Ascending aorta (tissue), 2 donors: Measurements from ENCODE around the gene MESD. TPM values are rescaled to one million over a fixed set of nuclear protein-coding genes. Genes with fewer than 3 reads are reported as not detected.
A peak's percentile ranks its signal among the peaks of the same experiment; 100 is the strongest.

ENCODE experiments used
- DNase-seq, 2 donors: peaks; one replicate each; pipeline ENCODE4 v3.0.0-alpha.2; 2019; ENCODE audit warnings: low spot score in 2 of 2
- H3K27ac ChIP-seq, 2 donors: fragments of 200-600 bp; sonication (generic); one replicate each; pipeline ENCODE4 v1.5.1; 2016 to 2017; ENCODE audit warnings: mild to moderate bottlenecking in 1 of 2
- H3K27me3 ChIP-seq: fragments of 200-600 bp; sonication (generic); one replicate; pipeline ENCODE4 v1.5.1; 2017
- H3K36me3 ChIP-seq, 2 donors: fragments of 200-600 bp; sonication (generic); one replicate each; pipeline ENCODE4 v1.5.1; 2016
- H3K4me1 ChIP-seq, 2 donors: fragments of 200-600 bp; sonication (generic); one replicate each; pipeline ENCODE4 v1.5.1; 2016 to 2017; ENCODE audit warnings: mild to moderate bottlenecking in 1 of 2
- H3K4me3 ChIP-seq, 2 donors: fragments of 200-600 bp; sonication (generic); one replicate each; pipeline ENCODE4 v1.5.1; 2016 to 2017; ENCODE audit warnings: mild to moderate bottlenecking in 1 of 2
- H3K9me3 ChIP-seq, 2 donors: fragments of 200-600 bp; sonication (generic); one replicate each; pipeline ENCODE4 v1.5.1; 2016
- intact Hi-C: fragments of 100-400 bp; cut with DNase I; formaldehyde crosslinking; loops from one replicate; pipeline ENCODE4 v1.15.1; 2023
- total RNA-seq: library from RNA; depleted of rRNA; stranded (reverse); fragments of >200 nt; gene quantifications from one replicate; pipeline ENCODE4 v1.1.0, GENCODE V29; 2016
- TF ChIP-seq, protein P1 (sequence below), 3 experiments: fragments of 200-600 bp in 2 of 3; fragments of 450-650 bp in 1 of 3; sonication (generic) in 2 of 3; IDR thresholded peaks; one replicate each; pipeline ENCODE4 v1.5.1; 2016 to 2019; ENCODE audit warnings: antibody characterized with exemption in 3 of 3, mild to moderate bottlenecking in 1 of 3, moderate library complexity in 1 of 3

The MESD gene
- total RNA-seq, 1 donor from 2014 or later = 6.4 TPM

DNA sequence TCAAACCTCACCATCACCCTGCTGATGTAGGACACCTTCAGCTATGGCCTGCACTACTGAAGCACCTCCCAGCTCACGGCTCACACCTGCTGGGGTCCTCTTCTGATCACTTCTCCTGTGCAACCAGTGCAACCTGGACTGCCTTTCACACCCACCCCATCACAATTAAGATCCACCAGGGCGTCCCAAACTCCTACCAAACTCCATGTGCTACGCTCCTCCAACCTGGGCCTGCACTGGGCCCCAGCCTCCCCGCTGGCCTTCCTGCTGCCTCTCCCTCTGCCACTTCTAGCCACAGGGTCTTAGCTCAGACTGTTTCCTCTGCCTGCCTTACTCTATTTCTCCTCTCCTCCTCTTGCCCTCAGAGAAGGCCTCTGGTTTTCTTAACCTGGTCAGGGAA is 12.8 kb downstream of the MESD start:
- intact Hi-C loops = loop anchor here (10.0 kb wide), 1 partner anchor 482 kb away; no protein-coding TSS in a partner anchor
- peak overlapping the region; percentile 41 for H3K27ac ChIP-seq

DNA sequence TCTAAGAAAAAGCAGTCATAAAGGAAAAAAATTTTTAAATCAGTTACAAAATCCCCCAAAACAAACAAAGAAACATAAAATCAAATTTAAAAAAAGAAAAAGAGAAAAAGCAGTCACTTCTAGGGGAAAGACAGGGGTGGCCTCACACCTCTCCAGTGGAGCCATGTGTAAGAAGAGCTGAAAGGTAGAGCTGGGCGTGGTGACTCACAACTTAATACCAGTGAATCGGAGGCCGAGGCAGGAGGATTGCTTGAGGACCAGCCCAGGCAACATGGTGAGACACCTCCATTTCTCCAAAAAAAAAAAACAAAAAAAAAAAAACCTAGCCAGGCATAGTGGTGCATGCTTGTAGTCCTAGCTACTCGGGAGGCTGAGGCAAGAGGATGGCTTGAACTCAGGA is 14.7 kb downstream of the MESD start:
- Histone ChIP-seq H3K36me3 (peaks cover 4 to 10% of the 10 kb centered on the region in 2 donors), H3K4me1 (peaks cover 5 to 14% of the 10 kb centered on the region in 2 donors), H3K27ac (no peak overlapping the region), H3K9me3 (no peaks in the 10 kb centered on the region), H3K4me3 (no peak overlapping the region), H3K27me3 (no peaks in the 10 kb centered on the region)
- TF ChIP-seq, protein P1, sequence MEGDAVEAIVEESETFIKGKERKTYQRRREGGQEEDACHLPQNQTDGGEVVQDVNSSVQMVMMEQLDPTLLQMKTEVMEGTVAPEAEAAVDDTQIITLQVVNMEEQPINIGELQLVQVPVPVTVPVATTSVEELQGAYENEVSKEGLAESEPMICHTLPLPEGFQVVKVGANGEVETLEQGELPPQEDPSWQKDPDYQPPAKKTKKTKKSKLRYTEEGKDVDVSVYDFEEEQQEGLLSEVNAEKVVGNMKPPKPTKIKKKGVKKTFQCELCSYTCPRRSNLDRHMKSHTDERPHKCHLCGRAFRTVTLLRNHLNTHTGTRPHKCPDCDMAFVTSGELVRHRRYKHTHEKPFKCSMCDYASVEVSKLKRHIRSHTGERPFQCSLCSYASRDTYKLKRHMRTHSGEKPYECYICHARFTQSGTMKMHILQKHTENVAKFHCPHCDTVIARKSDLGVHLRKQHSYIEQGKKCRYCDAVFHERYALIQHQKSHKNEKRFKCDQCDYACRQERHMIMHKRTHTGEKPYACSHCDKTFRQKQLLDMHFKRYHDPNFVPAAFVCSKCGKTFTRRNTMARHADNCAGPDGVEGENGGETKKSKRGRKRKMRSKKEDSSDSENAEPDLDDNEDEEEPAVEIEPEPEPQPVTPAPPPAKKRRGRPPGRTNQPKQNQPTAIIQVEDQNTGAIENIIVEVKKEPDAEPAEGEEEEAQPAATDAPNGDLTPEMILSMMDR (IDR thresholded peaks at IDR 0.05) = no peak
- intact Hi-C loops = loop anchor here (5.0 to 10.0 kb wide), 2 partner anchors 480 to 518 kb away; no protein-coding TSS in a partner anchor
- DNase-seq = no peak

More for the DNA sequence above, 12.8 kb downstream of the MESD start:
- Histone ChIP-seq H3K4me3 (no peak overlapping the region), H3K4me1 (peaks cover 5 to 14% of the 10 kb centered on the region in 2 donors), H3K9me3 (no peaks in the 10 kb centered on the region), H3K36me3 (peaks cover 21% of the 10 kb centered on the region in 2 donors), H3K27me3 (no peaks in the 10 kb centered on the region)
- TF ChIP-seq, protein P1 (IDR thresholded peaks at IDR 0.05) = no peak
- DNase-seq = peak in 1 of 2 donors; percentile 54

DNA sequence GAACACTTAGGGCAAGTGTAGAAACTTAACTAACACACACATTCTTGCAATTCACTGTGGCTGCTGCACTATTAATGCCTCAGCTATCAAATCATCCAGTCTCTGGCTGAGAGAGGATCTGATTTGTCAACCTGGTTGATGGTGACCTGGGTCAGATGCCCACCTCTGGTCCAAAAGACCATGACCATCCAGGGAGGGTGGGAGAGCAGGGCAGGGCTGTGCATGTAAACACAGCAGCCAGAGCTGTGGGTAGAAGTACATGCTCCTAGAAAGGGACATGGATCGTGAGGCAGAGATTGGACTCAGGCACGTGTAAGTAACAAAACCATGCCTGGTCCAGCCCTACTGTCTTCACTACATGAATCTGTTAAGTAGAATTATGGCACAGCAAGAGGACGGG is 17.3 kb downstream of the MESD start:
- Histone ChIP-seq H3K36me3 (peaks cover 2 to 13% of the 10 kb centered on the region in 2 donors), H3K27ac (no peak overlapping the region), H3K9me3 (no peaks in the 10 kb centered on the region), H3K4me3 (no peak overlapping the region), H3K27me3 (no peaks in the 10 kb centered on the region), H3K4me1 (peaks cover 5 to 8% of the 10 kb centered on the region in 2 donors)
- intact Hi-C loops = loop anchor here (5.0 to 10.0 kb wide), 2 partner anchors 477 to 515 kb away; no protein-coding TSS in a partner anchor
- DNase-seq = peak in 1 of 2 donors; percentile 48
- TF ChIP-seq, protein P1 (IDR thresholded peaks at IDR 0.05) = no peak

DNA sequence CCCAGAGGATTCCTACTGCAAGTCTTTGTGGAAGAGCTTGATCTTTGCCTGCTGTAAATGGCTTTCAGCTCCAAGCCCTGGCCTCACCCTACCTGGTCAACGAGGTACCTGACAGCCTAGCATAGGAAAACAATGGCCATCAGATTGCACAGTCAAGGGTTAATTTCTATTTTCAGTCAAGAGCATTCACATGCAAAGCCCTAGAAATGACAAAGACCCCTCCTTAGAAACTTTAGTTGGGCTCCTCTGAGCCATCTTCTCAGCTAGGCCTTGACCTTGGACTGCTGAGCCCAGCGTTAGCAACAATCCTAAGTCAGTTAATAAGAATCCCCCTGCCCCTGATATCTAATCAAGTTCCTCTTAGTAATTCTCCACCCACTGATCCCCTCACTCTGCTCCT is 18.5 kb downstream of the MESD start:
- Histone ChIP-seq H3K9me3 (no peaks in the 10 kb centered on the region), H3K4me1 (peaks cover 0 to under 1% of the 10 kb centered on the region in 2 donors), H3K27ac (no peak overlapping the region), H3K4me3 (no peak overlapping the region), H3K27me3 (no peaks in the 10 kb centered on the region), H3K36me3 (peaks cover 2 to 13% of the 10 kb centered on the region in 2 donors)
- TF ChIP-seq, protein P1 (IDR thresholded peaks at IDR 0.05) = no peak
- no peak for DNase-seq
- intact Hi-C loops = loop anchor here (5.0 to 10.0 kb wide), 2 partner anchors 476 to 514 kb away; no protein-coding TSS in a partner anchor

DNA sequence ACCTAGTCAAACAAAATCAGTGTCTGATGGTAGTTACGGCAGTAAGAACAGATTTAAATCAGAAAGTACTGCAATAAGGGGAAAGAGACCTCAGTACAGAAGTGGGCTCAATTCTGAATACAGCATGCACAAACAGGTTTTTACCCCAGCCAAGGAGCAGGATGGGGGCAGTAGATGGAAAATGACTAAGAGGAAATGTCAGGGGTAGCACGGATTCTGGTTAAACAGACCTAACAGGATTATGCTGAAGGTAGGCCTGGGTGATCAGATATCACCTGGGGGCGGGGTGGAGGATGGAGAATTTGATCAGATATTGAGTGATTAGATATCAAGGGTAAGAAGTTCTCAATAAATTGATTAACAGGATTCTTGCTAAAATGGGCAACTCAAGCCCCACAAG is 19.0 kb downstream of the MESD start:
- Histone ChIP-seq H3K36me3 (peaks cover 2 to 13% of the 10 kb centered on the region in 2 donors), H3K4me1 (no peaks in the 10 kb centered on the region), H3K4me3 (no peak overlapping the region), H3K27me3 (no peaks in the 10 kb centered on the region), H3K27ac (no peak overlapping the region), H3K9me3 (no peaks in the 10 kb centered on the region)
- TF ChIP-seq, protein P1 (IDR thresholded peaks at IDR 0.05) = no peak
- intact Hi-C loops = loop anchor here (5.0 to 10.0 kb wide), 2 partner anchors 476 to 513 kb away; no protein-coding TSS in a partner anchor
- DNase-seq = no peak
